ENCODE results near the gene SLC2A13.
"Not testable (repeated sequence)": the region's sequence is repeated elsewhere in the genome, so short reads cannot be mapped to it uniquely, and the experiment has no call there.

SLC2A13 gene

DNA sequence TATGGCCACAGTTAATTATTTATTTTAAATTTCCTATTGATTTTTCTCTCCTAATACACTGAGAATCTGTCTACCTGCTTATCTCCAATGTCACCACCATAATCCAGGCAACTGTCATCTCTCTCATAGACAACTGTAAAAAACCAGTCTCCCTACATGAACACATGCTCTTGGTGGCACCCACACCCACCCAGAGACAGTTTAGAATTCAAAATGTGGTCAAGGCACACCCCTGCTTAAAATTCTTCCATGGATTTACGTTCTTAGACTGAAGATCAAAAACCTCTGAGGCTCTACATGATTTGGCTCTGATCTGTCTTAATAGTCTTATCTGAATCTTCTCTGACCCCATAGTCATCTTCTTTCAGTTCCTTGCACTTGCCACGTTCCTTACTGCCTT is 245.2 kb downstream of the SLC2A13 start:
- DNase-seq = no peak

- no peak for DNase-seq
These were observed 252.9 kb downstream of the SLC2A13 start for GRCh38 chr12:39853003-39853402.

DNA sequence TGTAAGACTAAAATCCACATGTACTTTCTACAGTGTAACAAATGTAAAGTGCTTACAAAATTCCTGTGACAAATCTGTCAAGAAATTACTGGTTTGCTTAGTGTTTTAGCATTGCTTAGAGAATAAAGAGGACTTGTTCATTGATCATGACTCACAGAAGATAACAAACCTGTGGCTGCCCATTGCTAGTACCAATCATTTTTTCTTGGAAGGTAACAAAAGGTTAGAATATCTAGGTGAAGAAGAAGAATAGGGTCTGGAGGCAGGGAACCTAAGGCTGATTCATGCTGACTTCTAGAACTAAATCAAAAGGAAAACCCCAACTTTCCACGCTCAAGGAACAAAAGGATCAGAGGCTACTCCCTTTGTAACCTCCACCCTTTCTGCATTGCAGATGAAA is 253.5 kb downstream of the SLC2A13 start:
- DNase-seq = no peak

GRCh38 chr12:39848218-39848617 is 257.7 kb downstream of the SLC2A13 start:
- not testable (repeated sequence) for DNase-seq

GRCh38 chr12:39846971-39847650 is 258.8 kb downstream of the SLC2A13 start:
- DNase-seq = no peak

DNA sequence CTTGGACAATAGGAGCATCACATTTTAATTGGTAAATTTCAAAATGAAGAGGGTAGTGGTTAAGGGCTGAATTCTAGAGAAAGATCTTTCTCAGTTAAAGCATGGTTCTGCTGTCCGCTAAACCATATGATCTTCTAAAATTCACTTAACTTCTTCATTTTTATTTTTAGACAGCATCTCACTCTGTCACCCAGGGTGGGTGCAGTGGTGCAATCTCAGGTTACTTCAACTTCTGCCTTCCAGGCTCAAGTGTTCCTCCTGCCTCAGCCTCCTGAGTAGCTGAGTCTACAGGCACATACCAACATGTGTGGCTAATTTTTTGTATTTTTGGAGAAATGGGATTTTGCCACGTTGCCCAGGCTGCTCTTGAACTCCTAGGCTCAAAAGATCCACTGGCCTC is 259.6 kb downstream of the SLC2A13 start:
- no peak for DNase-seq

DNA sequence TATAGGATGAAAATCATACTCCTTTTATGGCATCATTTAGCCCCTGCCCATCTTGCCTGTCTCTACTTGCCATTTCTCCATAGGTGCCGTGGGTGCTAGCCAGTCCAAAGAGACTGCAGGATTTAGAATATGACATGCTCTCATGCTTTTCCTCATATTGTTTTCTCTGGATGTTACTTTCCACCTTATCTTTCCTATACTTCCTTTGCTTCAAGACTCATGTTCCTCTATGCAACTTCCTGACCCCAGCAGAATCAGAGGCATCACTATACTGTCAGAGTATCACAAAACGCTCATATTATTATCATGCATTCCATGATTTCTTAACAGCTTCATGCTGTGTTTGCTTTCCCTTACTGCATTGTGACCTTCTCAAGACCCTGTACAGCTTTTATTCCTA is 265.5 kb downstream of the SLC2A13 start:
- DNase-seq = no peak

DNA sequence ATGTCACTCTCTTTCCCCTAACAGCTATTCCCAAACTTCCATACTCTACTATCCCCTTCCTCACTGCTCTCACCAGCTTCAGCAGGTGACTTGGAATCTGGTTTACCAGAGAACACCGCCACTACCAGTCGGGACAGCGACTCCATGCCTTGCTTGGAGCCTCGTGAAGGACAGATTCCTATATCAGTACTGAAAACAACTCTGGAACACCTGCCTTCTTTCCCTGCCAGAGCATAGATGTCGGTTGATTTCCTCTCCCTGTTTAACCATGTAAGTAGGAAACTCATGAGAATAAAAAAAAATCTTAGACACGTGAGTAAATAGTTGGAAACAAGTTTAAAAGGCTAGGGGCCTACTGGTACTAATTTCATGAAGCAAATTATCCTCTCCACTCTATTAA is 266.8 kb downstream of the SLC2A13 start:
- no peak for DNase-seq

DNA sequence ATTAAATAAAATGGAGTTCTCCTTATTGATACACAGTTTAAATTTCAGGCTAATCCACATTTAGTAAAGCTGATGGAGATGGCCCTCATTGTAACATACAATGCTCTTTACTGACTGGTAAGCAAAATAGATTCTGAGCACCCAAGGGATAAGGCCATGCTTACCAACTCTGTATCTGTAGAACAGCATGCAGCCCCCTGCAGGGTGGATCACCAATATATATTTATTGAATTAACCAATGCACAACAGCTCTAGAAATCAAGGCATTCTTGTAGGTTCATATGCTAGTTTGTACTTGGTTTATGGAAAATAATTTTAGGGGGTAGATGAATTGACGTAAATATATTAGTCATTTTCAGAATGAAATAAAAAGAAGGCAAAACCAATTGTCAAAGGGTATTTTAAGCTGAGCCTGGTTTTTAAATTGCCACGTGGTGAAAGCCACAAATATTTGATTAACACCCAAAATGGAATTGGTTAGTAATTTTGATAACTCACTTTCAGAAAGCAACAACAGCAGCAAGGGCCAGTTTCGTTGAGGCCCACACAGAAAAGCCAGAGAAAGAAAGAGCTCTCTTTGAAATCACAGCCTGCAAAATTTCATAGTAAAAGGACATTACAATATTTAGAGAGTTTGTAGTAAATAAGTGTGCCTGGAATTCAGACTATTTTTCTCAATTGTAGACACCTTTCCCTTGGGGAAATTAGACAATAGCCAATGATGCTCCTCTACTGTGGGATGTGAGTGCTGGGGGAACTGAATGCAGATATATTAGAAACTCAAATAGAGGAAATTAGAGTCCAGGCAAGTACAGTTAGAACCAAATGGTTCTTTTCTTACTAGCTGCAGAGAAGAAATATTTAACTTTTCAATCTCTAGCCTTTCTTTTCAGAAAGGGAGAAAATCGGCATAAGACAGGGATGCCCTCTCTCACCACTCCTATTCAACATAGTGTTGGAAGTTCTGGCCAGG is 270.1 kb downstream of the SLC2A13 start:
- no peak for DNase-seq

- no peak for DNase-seq
These were observed 274.1 kb downstream of the SLC2A13 start for GRCh38 chr12:39831587-39832315.

DNA sequence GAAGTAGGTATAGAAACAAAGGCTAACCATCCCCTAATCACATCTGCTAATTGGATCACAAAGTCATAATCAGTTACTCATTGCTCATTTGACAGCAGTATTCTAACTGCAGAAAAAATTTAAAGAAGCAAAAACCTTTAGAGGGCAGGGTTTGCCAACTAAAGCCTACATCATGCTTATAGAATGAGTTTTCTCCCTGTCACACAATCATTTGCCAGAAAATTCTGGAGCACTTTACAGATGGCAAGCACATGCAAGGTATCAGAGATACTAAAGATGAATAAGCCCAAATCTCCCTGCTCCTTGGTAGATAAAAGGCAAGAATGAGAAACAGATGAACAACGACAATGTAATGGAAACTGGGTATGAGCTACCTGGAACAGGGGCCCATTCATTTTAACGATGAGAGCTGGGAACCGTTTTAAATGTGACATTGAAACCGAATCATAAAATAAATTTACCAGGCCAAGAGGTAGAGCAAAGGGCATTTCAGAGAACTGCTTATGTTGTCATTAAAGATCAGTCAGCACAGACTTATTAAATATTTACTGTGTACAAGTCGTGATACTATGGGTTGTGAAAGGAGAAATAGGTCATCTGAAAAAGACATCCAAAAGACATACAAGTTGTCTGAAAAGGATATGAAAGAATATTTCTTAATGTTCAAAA is 274.9 kb downstream of the SLC2A13 start:
- DNase-seq = no peak

- no peak for DNase-seq
These were observed 275.7 kb downstream of the SLC2A13 start for GRCh38 chr12:39830171-39830570.

- DNase-seq = no peak
These were observed 281.2 kb downstream of the SLC2A13 start for GRCh38 chr12:39824505-39825212.

DNA sequence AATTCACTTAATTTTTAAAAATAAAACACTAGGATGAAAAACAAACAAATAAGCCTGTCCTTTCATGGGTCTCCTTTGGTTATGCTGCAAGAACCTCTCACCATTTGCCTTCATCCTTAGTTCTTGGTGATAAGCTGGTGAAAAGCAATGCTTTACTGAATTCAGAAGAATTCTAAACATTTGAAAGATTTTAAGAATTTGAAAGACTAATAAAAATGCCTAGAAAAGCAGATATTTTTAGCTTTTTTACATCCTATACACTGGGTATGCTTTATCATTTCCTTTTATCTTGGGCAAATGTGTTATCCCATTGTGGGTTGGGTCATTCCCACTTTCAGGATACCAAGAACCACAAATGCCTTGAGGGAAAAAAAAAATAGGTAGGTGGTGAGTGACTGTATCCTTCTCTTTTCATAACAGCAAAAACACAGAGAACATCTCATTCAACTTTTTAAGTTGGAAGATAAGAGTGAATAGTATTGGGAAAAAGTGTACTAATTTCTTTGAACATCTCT is 289.2 kb downstream of the SLC2A13 start:
- DNase-seq = no peak

DNA sequence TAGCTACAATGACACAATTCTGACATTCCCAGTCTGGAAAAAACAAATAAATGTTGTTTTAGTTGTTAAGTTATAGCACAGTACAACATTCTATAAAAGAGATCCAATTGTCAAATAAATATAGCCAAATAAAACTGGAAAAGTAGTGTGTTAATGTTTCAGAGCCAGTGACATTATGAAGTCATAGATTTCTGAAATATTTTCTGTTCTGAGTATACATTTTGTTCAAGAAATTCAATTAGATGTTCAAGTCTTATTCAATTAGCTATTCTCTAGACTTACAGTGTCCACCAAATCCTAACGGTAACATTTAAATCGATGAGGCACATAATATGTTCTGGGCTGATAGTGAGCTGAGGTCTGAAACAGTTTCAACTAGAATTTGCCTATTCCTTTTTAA is 290.1 kb downstream of the SLC2A13 start:
- DNase-seq = no peak

DNA sequence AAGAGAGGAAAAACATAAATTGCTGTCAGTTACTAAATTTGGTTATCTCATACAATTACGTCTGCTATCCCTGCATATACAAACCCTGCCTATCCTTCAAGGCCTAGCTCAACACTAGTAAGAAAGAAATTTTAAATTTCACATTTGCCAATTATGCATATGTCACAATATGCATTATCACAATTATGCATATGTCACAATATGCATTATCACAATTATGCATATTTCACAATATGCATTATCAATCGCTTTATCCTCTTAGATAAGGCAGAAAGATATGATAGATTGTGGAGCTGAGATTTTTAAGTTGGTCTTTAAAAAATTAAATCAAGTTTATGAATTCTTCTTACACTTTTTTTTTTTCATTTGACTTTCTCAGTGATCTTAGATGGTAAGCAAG is 291.3 kb downstream of the SLC2A13 start:
- DNase-seq = no peak

GRCh38 chr12:39813776-39814175 is 292.1 kb downstream of the SLC2A13 start:
- DNase-seq = no peak

GRCh38 chr12:39812456-39812855 is 293.4 kb downstream of the SLC2A13 start:
- DNase-seq = not testable (repeated sequence)

DNA sequence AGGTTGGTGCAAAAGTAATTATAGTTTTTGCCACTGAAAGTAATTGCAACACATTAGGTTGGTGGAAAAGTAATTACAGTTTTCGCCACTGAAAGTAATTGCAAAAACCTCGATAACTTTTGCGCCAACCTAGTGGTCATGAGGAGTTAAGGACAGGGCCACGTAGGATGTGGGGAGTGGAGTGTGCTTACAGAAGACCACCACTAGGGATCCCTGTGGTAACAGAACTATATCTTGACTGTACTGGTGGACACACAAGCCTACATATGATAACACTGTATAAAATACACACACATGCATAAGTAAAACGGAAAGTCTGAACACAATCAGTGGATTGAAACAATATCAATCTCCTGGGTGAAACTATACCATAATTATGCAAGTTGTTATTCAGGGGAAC is 298.8 kb downstream of the SLC2A13 start:
- no peak for DNase-seq

DNA sequence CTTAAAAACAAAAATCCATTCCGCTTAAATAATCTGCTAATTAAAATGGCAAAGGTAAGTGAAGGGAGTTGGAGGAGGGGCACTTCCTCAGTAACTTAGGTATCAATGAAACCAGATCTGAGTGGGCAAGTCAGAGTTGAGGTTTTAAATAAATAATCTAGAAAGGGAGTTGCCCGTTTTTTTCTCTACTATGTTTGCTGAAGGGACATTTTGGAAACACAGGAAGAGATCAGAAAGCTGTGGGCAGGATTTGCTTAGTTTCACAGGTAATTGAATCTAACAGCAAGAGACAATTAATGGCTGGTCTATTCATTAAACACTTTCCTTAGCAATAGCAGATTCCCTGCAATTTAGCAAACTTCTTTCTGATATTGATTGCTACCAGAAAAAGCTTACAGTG is 300.2 kb downstream of the SLC2A13 start:
- no peak for DNase-seq

DNA sequence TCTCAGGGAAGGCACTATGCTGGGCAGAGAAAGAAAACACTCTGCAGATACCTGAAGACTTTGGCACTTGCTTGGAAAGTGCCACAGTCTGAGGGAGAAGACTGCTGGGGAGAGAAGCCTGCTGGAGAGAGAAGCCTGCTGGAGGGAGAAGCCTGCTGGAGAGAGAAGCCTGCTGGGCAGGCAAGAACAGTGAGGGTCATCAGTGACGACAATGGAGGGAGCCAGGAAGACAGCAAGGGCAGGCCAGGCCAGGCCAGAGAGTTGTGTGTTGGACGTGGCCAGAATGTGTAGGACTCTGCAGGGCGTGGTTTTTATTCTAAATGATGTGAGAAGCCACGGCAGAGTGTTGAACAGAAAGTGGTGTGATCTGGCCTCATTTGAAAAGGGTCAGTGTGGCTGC is 301.0 kb downstream of the SLC2A13 start:
- DNase-seq = no peak

- DNase-seq = no peak
These were observed 301.4 kb downstream of the SLC2A13 start for GRCh38 chr12:39804479-39804878.
